HepG2 (cell line): Measurements from ENCODE around the gene AP3B2. TPM values are rescaled to one million over a fixed set of nuclear protein-coding genes. Genes with fewer than 3 reads are reported as not detected.

Source experiments
- CAMTA2 ChIP-seq: sonication (generic); formaldehyde crosslinking; IDR thresholded peaks from 2 replicates; pipeline ENCODE4 v1.4.0; 2020; ENCODE audit warnings: mild to moderate bottlenecking, missing genetic modification reagents, borderline replicate concordance
- CREM ChIP-seq, 2 experiments: sonication (generic) in 1 of 2; formaldehyde crosslinking in 1 of 2; IDR thresholded peaks; 2 replicates each; pipeline versions ENCODE4 v1.4.0 to v1.6.1; 2016 to 2020; ENCODE audit warnings: antibody characterized with exemption in 1 of 2, mild to moderate bottlenecking in 1 of 2, missing genetic modification reagents in 1 of 2
- HOXA5 ChIP-seq: sonication (generic); formaldehyde crosslinking; IDR thresholded peaks from 2 replicates; pipeline ENCODE4 v1.4.0; 2020; ENCODE audit warnings: missing genetic modification reagents
- ISL2 ChIP-seq: sonication (generic); formaldehyde crosslinking; IDR thresholded peaks from 2 replicates; pipeline ENCODE4 v1.5.0; 2020; ENCODE audit warnings: missing genetic modification reagents
- ISX ChIP-seq: sonication (generic); formaldehyde crosslinking; conservative IDR thresholded peaks from 2 replicates; pipeline ENCODE4 v1.5.0; 2020; ENCODE audit warnings: missing genetic modification reagents
- KDM5B ChIP-seq: sonication (generic); formaldehyde crosslinking; IDR thresholded peaks from 2 replicates; pipeline ENCODE4 v1.4.0; 2020; ENCODE audit warnings: missing genetic modification reagents, mild to moderate bottlenecking, borderline replicate concordance
- KLF6 ChIP-seq: IDR thresholded peaks from 2 replicates; pipeline ENCODE4 v1.8.0; 2016; ENCODE audit warnings: missing biosample characterization, missing genetic modification reagents
- MEF2D ChIP-seq: sonication (generic); formaldehyde crosslinking; IDR thresholded peaks from 2 replicates; pipeline ENCODE4 v1.5.1; 2020; ENCODE audit warnings: mild to moderate bottlenecking, missing genetic modification reagents
- MLLT10 ChIP-seq: sonication (generic); formaldehyde crosslinking; IDR thresholded peaks from 2 replicates; pipeline ENCODE4 v1.4.0; 2020; ENCODE audit warnings: missing genetic modification reagents
- MXI1 ChIP-seq: IDR thresholded peaks from 3 replicates; pipeline ENCODE4 v1.6.1; 2012; ENCODE audit warnings: low read depth, low read length, inconsistent platforms, borderline replicate concordance
- NKX3-1 ChIP-seq: sonication (generic); formaldehyde crosslinking; IDR thresholded peaks from 2 replicates; pipeline ENCODE4 v1.5.0; 2020; ENCODE audit warnings: missing genetic modification reagents
- NRL ChIP-seq: sonication (generic); formaldehyde crosslinking; IDR thresholded peaks from 2 replicates; pipeline ENCODE4 v1.5.0; 2020; ENCODE audit warnings: missing genetic modification reagents, mild to moderate bottlenecking, moderate library complexity, borderline replicate concordance
- POGZ ChIP-seq: sonication (generic); formaldehyde crosslinking; IDR thresholded peaks from 2 replicates; pipeline ENCODE4 v1.4.0; 2020; ENCODE audit warnings: mild to moderate bottlenecking, missing genetic modification reagents
- SPEN ChIP-seq: sonication (generic); formaldehyde crosslinking; IDR thresholded peaks from 2 replicates; pipeline ENCODE4 v1.5.1; 2020; ENCODE audit warnings: low read depth, mild to moderate bottlenecking, missing genetic modification reagents
- ZBTB3 ChIP-seq: sonication (generic); formaldehyde crosslinking; IDR thresholded peaks from 2 replicates; pipeline ENCODE4 v1.4.0; 2020; ENCODE audit warnings: low read depth, mild to moderate bottlenecking, moderate library complexity, missing genetic modification reagents, borderline replicate concordance
- ZNF282 ChIP-seq: fragments of 450-650 bp; IDR thresholded peaks from 2 replicates; pipeline ENCODE4 v1.6.1; 2018; ENCODE audit not compliant: partially characterized antibody
- ZNF3 ChIP-seq: IDR thresholded peaks from 2 replicates; pipeline ENCODE4 v1.7.0; 2017; ENCODE audit warnings: inconsistent platforms
- ZNF761 ChIP-seq: sonication (generic); formaldehyde crosslinking; conservative IDR thresholded peaks from 2 replicates; pipeline ENCODE4 v1.4.0; 2020; ENCODE audit warnings: mild to moderate bottlenecking, missing genetic modification reagents
- ZSCAN25 ChIP-seq: sonication (generic); formaldehyde crosslinking; IDR thresholded peaks from 2 replicates; pipeline ENCODE4 v1.8.0; 2022; ENCODE audit warnings: mild to moderate bottlenecking, missing genetic modification reagents
- polyA plus RNA-seq, 8 experiments: library from polyadenylated mRNA; depleted of rRNA in 3 of 8; stranded (reverse) in 7 of 8; unstranded in 1 of 8; fragments of >200 nt; fragmentation: Illumina TruSeq in 4 of 8; extraction: Trizol in 4 of 8; gene quantifications; 2 replicates each; pipeline versions ENCODE4 v1.2.1 to v1.2.3, GENCODE V29; 2011 to 2016; ENCODE audit warnings: low read depth in 4 of 8, missing spikeins in 1 of 8, mixed read lengths in 1 of 8; ENCODE audit not compliant: insufficient read depth in 1 of 8
- total RNA-seq, 5 experiments: library from RNA; depleted of rRNA; stranded (reverse); fragments of >200 nt; fragmentation: Illumina TruSeq; extraction: Trizol; gene quantifications; 2 replicates each; pipeline ENCODE4 v1.2.3, GENCODE V29; 2016; ENCODE audit warnings: low read depth in 1 of 5
- TF ChIP-seq, protein P1 (sequence below): sonication (generic); formaldehyde crosslinking; IDR thresholded peaks from 2 replicates; pipeline ENCODE4 v1.5.1; 2020; ENCODE audit warnings: mild to moderate bottlenecking, missing genetic modification reagents, borderline replicate concordance
- TF ChIP-seq, protein P2 (sequence below): sonication (generic); IDR thresholded peaks from 2 replicates; pipeline ENCODE4 v1.6.1; 2016; ENCODE audit warnings: low read depth, borderline replicate concordance
- TF ChIP-seq, protein P3 (sequence below): fragments of 450-650 bp; IDR thresholded peaks from 2 replicates; pipeline ENCODE4 v1.6.1; 2016
- TF ChIP-seq, protein P4 (sequence below), 2 experiments: fragments of 450-650 bp in 1 of 2; sonication (generic) in 1 of 2; formaldehyde crosslinking; IDR thresholded peaks; 2 replicates each; pipeline versions ENCODE4 v1.5.0 to v1.8.0; 2020 to 2022; ENCODE audit warnings: mild to moderate bottlenecking in 1 of 2, missing genetic modification reagents in 1 of 2

AP3B2 gene
- total and polyA plus RNA-seq, 2 of the 13 experiments (the other 11 are each of a cell fraction or from before 2014, with no cell fraction given), result not detected

DNA sequence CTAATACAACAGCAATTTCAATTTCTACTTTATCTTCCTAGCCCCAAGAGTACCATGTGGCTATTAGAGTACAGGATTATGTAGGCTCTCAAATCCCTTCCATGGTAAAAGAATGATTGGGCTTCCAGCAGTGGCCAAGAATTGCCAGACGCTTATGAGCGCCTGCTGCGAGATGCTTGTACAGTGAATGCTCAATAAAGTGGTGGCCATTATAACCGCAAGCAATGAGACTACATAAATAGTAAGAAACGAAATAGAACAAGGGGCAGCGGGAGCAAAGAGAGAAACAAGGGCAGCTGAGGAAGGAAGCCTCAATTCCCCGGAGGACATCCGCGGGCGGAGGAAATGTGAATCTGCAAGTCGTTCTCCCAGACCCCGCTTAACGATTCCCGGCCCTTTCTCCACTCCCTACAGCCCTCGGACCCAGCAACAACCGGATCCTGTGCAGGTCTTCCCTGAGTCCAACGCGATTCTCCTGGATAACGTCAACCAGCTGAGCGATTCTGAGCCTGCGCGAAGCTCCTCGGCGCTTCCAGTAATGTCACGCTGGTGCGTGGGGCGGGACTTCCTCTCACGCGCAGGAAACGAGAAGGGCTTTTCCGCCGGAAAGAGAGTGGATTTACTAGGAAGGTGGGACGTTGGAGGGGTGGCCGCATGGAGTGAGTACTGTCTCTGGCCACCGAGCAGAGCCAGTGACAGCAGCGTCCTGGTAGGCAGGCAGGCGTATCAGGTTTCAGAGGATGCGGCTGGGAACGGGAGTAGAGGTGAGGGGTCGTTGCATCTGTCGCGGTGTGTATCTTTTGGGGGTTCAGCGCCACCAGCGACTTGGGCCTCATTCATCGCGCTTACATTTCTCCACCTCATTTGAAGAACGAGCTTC lies 40.5 kb upstream of the AP3B2 start (continued):
- no peak for TF ChIP-seq ZSCAN25
- TF ChIP-seq, protein P1, sequence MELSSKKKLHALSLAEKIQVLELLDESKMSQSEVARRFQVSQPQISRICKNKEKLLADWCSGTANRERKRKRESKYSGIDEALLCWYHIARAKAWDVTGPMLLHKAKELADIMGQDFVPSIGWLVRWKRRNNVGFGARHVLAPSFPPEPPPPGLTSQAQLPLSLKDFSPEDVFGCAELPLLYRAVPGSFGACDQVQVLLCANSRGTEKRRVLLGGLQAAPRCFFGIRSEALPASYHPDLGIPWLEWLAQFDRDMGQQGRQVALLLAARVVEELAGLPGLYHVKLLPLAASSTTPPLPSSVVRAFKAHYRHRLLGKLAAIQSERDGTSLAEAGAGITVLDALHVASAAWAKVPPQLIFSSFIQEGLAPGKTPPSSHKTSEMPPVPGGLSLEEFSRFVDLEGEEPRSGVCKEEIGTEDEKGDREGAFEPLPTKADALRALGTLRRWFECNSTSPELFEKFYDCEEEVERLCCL (CRISPR knock-in tag), result peak; percentile 86; the same call in 1 of the 2 replicates
- TF ChIP-seq NRL (CRISPR knock-in tag), result peak; percentile 81; the same call in 1 of the 2 replicates
- TF ChIP-seq CREM (IDR thresholded peaks at IDR 0.05), result peak; percentile 85
- TF ChIP-seq CREM (CRISPR knock-in tag; IDR thresholded peaks at IDR 0.05), result no peak
- TF ChIP-seq, protein P2, sequence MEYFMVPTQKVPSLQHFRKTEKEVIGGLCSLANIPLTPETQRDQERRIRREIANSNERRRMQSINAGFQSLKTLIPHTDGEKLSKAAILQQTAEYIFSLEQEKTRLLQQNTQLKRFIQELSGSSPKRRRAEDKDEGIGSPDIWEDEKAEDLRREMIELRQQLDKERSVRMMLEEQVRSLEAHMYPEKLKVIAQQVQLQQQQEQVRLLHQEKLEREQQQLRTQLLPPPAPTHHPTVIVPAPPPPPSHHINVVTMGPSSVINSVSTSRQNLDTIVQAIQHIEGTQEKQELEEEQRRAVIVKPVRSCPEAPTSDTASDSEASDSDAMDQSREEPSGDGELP, result peak; percentile 92; the same call in 1 of the 2 replicates
- peak; percentile 61; the same call in 1 of the 2 replicates for TF ChIP-seq POGZ (CRISPR knock-in tag)
- no peak for TF ChIP-seq ISX (CRISPR knock-in tag)
- TF ChIP-seq ZNF282, result no peak
- peak; percentile 41; the same call in 1 of the 2 replicates for TF ChIP-seq NKX3-1 (CRISPR knock-in tag)
- TF ChIP-seq, protein P3, sequence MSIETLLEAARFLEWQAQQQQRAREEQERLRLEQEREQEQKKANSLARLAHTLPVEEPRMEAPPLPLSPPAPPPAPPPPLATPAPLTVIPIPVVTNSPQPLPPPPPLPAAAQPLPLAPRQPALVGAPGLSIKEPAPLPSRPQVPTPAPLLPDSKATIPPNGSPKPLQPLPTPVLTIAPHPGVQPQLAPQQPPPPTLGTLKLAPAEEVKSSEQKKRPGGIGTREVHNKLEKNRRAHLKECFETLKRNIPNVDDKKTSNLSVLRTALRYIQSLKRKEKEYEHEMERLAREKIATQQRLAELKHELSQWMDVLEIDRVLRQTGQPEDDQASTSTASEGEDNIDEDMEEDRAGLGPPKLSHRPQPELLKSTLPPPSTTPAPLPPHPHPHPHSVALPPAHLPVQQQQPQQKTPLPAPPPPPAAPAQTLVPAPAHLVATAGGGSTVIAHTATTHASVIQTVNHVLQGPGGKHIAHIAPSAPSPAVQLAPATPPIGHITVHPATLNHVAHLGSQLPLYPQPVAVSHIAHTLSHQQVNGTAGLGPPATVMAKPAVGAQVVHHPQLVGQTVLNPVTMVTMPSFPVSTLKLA, result peak; percentile 82
- TF ChIP-seq KDM5B (CRISPR knock-in tag), result peak; percentile 66; the same call in 1 of the 2 replicates
- TF ChIP-seq ZNF3 (CRISPR knock-in tag), result no peak
- 0 out of 2 replicates have a peak, but pooled peaks have one; percentile 74 for TF ChIP-seq ZBTB3 (CRISPR knock-in tag)
- 0 out of 2 replicates have a peak, but pooled peaks have one; percentile 49 for TF ChIP-seq ISL2 (CRISPR knock-in tag)
- peak; percentile 96 for TF ChIP-seq SPEN (CRISPR knock-in tag)
- TF ChIP-seq ZNF761 (CRISPR knock-in tag), result 0 out of 2 replicates have a peak, but pooled peaks have one; percentile 73
- TF ChIP-seq MEF2D (CRISPR knock-in tag), result peak; percentile 62; the same call in 1 of the 2 replicates
- TF ChIP-seq CAMTA2, result no peak
- TF ChIP-seq, protein P4, sequence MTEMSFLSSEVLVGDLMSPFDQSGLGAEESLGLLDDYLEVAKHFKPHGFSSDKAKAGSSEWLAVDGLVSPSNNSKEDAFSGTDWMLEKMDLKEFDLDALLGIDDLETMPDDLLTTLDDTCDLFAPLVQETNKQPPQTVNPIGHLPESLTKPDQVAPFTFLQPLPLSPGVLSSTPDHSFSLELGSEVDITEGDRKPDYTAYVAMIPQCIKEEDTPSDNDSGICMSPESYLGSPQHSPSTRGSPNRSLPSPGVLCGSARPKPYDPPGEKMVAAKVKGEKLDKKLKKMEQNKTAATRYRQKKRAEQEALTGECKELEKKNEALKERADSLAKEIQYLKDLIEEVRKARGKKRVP (CRISPR knock-in tag; IDR thresholded peaks at IDR 0.05), result peak in 1 of 2 experiments; percentile 49; a peak in 1 of 4 replicates
- TF ChIP-seq MXI1, result peak; percentile 93; the same call in 1 of the 3 replicates
- TF ChIP-seq MLLT10 (CRISPR knock-in tag), result no peak
- TF ChIP-seq KLF6 (CRISPR knock-in tag), result no peak; the same call in 1 of the 2 replicates
- TF ChIP-seq HOXA5 (CRISPR knock-in tag), result peak; percentile 64
